ENCODE results near the gene PREPL.

The PREPL gene

DNA sequence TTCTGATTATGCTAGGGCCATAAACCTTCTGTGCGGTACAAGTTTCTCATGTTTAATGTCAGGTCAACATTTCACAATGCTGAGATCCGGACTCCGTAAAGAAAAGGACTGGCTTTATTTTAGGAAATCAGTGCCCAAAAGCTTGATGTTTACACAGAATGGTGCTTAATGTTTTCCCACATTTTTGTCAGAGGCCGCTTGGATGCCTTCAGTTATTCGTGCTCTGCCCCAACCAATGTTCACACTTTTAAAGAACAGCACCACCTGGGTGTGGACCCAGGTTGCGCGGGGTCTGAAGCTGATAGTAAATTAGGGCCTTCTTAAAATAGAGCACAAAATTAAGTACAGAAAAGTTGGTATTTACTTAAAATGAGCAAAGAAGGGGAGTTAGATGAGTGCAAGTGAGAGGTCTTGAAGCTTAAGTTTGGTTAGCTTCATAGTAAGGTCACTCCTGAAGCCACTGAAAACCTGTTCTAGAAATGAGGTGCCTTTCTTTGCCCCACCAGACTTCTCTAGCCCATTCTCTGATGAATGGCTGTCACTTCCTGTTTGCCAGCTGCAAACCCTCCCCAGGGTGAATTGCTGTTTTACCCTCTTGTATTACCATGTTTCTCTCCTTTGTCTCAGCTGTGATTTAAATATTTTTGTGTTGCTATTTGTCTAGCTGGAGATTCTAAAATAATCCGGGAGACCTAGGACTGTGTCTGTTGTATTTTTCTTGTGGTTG is 65.5 kb downstream of the PREPL start:
- DNase-seq (ENCODE audit: low spot score) = no peak

DNA sequence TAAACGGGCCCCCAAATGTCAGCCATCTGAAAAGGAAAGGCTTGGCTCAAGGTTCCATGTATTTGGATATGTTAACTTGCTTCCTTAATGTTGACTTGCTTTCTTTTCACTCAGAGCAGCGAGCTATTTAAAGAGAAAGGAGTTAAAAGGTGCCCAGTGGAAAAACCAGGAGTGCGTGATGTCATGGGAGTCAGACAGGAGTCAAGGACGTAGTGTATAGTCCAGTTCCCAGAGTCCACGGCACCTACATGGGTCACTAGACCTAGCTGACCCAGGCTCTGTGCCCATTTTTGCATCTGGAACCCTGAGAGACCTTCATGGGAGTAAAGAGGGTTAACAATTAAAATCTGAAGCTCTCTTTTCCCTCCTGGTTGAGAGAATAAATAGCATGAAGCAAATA is 66.2 kb downstream of the PREPL start:
- DNase-seq (ENCODE audit: low spot score) = no peak

DNA sequence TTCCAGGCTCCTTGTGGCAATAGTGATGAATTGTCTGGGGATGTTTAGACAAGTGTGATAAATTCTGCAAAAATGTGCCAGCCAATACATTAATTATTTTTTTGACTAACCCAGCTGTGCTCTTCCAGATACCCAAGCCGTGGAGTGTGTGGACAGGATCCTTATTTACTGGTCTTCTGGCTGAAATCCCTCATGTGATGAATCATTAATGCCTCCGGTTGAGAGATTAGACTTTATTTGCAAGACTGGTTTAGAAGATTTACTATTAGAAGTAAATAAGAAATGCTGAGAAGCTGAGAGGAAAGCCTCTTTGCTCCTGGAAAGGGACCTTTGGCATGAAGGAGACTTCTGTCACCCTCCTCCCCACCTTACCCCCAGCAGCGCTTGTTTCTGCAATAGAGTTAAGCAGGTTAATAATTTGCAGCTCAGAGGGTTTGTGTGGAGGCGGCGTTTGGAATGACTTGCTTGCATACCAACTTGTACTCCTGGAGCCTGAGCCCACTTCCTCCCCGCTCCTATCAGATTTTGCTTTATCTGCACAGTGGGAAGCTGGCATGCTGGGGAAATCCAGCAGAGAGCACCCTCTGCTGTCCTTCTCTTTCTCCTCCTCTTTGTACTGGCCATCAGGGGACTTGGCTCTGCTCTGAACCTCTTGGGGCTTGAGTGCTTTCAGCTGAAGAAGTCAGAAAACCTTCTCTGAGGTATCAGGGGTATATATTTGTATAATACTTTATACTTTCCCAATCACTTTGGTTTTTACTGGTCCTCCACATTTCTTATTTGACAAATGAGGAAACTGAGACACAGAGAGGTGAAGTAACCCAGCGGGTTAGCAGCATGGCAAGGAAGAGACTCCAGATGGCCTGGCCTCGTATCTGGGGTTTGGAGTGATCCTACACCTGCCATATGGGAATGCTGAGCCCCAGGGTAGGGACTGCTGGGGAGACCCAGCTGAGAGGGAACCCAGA is 69.7 kb downstream of the PREPL start:
- no peak for DNase-seq (ENCODE audit: low spot score)

DNA sequence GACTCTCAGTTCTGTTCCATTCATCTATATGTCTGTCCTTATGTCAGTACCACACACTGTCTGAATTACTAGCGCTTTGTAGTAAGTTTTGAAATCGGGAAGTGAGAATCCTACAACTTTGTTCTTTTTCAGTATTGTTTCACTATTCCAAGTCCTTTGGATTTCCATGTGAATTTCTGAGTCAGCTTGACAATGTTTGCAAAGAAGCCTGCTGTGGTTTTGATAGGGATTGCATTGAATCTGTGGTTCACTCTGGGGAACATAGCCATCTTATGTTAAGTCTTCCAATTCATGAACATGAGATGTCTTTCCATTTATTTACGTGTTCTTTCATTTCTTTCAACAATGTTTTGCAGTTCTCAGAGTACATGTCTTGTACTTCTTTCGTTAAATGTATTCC is 71.0 kb downstream of the PREPL start:
- no peak for DNase-seq (ENCODE audit: low spot score)

DNA sequence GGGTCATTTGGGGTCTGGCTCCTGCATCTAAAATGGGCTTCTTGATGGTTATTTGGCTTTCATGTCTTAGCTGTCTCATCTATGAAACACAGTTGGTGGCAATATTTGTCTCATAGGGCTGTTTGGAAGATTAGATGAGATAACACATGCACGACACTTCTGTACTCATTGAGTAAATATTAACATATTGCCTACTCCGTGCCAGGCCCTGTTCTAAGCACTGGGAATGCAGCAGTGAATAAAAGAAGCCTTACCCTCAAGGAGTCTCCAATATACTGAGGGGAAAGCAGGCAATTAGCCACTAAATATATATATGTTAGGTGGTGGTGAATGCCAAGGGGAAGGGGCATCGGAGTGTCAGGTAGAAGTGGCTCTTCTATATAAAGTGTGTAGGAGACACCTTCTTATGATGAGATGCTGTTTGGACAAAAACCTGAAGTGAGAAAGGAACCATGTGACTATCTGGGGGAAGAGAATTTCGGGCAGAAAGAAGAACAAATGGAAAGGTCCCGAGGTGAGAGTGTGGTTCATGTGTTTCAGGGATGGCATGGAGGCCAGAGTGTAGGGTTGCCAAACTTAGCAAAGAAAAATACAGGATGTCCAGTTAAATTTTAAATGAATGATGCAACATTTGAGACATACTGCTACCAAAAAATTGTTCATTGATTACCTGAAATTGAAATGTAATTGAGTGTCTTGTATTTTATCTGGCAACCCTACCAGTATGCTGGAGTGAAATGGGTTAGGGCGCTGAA is 74.2 kb downstream of the PREPL start:
- no peak for DNase-seq (ENCODE audit: low spot score)

DNA sequence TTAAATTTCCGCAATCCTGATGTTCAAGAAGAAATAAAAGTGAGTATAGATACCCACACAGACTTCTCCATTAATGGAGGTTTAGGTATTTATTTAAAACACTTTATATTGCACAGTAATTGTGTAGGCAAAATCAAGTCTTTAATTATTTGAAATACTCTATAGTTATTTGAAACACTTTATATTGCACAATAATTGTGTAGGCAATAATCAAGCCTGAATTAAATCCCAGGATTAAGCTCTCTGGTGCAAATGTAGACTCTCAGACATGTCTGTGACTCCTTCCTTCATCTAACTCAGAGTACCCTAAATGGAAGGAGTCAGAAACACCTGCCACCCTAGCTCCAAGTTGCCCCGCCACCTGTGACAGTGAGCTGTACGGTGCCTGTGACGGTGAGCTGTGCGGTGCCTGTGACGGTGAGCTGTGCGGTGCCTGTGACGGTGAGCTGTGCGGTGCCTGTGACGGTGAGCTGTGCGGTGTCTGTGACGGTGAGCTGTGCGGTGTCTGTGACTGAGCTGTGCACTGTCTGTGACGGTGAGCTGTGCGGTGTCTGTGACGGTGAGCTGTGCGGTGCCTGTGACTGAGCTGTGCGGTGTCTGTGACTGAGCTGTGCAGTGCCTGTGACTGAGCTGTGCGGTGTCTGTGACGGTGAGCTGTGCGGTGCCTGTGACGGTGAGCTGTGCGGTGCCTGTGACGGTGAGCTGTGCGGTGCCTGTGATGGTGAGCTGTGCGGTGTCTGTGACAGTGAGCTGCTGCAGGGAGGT is 75.0 kb downstream of the PREPL start:
- DNase-seq (ENCODE audit: low spot score) = no peak

DNA sequence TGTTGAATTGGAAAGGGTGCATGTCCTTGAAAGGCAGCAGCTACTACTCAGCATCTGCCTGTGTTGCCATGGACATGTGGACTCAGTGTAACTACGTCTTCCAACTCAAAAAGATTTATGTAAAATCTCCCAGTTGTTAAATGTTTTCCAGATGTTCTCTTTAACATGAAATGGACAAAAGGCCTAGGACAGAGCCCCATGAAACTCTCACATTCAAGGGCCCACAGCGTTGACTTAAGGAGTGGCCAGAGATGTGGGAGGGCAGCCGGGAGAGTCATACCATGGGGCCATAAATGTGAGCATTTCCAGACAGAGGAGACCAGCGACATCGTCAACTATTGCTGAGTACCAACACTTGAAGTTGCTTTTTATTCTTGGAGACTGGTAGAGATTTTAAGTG is 76.1 kb downstream of the PREPL start:
- DNase-seq (ENCODE audit: low spot score) = no peak

DNA sequence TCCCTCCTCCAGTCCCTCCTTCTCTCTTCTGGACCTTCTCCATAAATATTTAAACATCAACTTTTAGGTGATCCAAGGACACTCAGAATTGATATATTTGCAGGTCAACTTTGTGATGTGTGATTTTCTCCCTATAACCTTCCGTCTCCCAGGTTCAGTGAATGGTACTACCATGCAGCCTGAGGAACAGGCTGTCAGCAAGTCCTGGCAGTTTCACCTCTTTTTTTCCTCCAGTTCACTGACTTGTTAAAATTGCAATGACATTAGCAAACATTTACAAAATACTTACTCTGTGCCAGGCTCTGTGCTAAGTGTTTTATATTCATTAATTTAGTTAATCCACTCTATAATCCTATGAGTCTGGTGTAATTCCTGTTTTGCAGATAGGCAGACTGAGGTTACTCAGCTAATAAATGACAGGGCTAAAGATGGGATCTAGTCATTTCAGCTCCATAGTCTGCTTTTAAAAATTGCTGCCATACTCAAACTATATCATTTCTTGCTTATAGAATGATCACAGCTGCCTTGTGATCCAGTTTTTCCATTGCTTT is 78.1 kb downstream of the PREPL start:
- DNase-seq (ENCODE audit: low spot score) = no peak

DNA sequence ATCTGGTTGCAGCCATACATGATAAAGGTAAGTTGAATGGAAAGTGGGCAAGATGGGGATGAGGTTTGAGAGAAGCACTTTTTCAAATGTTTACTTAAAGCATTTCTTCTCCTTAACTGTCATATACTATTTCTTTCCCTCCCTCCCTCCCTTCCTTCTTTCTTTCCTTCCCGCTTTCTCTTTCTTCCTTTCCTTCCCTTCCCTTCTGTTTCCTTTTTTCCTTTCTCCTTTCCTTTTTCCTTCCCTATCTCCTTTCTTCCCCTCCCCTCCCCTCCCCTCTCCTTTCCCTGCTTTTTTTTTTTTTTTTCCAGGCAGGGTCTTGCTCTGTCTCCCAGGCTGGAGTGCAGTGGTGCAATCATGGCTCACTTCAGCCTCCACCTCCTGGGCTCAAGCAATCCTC is 80.4 kb downstream of the PREPL start:
- no peak for DNase-seq (ENCODE audit: low spot score)

DNA sequence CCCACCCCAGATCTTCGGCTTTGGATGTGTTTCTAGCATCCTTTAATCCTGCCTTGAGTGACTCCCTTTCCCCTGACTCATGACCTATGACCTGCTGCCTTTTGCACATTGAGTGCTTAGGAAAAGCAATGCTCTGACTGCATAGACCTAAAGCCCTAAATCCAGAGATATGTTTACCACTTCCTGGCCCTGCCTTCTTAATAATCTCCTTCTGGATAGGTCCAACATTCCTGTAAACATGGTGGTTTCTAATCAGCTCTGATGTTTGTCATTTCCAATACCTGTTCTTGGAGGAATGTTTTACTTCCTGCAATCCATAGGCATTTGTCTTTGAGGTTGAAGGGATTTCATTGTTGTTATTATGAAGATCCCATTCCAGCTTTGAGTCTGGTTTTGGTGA is 83.8 kb downstream of the PREPL start:
- no peak for DNase-seq (ENCODE audit: low spot score)

DNA sequence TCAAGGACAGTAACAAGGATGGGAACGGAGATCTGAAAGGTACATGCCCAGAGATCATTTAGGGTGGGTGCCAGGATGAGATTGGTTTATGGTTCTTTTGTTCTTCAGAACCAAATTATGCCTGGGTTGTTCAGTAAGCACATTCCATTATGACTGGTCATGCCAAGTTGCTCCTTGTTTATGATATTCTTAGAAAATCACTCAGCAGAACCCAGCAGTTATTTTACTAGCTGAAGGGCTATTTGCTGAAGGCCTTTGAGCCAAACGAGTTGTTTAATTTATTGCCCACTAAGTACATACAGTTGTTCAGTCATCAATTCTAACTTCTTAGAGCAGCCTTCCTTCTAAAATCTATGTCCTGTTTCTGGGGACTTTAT is 85.4 kb downstream of the PREPL start:
- no peak for DNase-seq (ENCODE audit: low spot score)

DNA sequence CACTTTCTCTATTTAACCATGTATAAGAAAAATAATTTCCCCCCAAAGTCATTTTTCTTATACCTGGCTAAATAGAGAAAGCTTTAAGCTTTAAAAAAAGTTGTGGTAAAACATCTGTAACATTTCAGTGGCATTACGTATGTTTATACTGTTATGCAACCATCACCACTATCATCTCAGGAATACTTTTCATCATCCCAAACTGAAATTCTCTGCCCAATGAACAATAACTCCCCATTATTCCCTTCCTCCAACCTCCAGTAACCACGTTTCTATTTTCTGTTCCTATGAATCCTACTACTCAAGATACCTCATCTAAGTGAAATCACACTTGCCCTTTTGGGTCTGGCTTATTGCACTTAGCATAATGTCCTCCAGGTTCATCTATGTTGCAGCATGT is 87.7 kb downstream of the PREPL start:
- DNase-seq (ENCODE audit: low spot score) = no peak

DNA sequence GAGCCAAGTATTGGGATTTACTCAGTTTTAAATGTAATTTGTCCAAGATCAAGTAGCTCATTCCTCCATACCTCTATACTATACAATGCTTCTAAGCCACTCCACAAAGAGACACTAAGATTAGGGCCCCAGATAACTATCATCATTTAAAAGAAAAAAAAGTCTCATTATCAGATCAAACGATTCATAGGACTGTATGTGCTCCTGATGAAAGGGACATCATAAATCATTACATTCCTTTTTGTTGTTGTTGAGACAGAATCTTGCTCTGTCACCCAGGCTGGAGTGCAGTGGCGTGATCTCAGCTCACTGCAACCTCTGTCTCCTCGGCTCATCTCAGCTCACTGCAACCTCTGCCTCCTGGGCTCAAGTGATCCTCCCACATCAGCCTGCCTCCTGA is 88.2 kb downstream of the PREPL start:
- no peak for DNase-seq (ENCODE audit: low spot score)

DNA sequence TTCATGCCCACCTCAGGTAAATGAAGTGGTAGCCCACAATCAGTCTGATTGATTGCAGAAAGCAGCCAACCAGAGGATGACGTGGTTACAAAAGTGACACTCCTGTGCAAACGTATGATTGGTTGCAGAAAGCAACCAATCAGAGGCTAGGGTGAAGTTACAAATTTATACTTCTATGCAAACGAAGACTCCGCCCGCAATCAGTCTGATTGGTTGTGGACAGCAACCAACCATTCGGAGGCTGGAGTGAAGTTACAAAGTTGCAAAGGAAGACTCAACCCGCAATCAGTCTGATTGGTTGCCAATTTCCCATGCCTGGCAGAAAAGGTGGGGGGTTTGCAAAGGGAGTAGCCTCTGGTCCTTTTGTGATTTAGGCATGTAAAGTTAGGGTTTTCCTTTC is 90.0 kb downstream of the PREPL start:
- no peak for DNase-seq (ENCODE audit: low spot score)

DNA sequence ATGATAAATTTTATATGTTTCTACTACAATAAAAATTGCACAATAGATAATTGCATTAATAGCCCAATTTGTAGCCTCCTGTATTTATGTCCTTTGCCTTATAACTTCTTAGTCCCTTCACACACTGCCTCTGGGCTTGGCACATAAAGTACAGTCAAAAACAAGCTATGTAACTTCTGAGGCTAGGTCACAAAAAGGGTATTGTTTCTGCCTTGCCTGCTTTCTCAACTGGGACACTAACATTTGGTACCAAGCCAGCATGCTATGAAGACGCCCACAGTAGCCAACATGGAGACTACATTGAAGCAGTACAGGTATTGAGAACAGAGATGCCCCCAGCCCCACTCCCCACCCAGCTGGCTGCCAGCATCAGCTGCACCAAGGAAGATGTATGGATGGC is 91.5 kb downstream of the PREPL start:
- no peak for DNase-seq (ENCODE audit: low spot score)

DNA sequence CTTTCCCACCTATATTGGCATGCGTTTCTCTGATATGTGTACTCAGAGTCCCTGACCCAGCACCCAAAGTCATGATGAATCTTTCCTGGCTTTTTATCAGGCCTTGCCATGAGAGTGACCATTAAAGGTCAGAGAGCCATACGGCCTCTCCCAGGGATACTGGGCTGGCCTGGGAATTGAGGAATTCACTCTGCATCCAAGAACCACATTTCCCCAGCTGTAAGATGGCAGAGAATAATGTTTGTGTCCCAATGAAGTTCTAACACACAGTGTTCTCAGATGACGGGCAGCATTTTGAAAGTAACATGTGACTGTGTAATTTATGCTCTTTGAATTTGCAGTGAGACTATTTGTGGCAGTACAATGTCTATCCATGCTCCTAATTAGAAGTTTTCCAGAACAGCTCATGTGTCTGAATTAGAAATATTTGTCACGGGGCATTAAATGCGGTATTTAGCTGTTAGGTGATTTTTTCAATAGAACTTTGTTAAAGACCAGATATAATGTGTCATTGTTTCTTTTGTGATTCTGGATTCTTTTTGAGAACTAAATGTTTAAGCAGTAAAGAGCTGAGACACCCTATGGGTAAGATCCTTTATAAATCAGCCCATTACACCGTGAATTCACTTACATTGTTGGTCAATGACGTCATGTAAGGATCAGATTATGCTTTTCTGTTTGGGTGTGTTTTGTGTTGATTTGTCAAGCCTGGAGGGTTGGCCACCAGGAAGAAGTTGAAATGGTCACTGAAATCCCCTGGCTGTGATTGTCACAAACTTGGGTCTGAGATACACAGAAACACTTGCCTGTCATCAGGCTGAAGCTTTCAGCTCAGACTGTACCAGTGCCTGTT is 93.3 kb downstream of the PREPL start:
- DNase-seq (ENCODE audit: low spot score) = no peak
